Measurements from ENCODE around the gene NTM.

DNA sequence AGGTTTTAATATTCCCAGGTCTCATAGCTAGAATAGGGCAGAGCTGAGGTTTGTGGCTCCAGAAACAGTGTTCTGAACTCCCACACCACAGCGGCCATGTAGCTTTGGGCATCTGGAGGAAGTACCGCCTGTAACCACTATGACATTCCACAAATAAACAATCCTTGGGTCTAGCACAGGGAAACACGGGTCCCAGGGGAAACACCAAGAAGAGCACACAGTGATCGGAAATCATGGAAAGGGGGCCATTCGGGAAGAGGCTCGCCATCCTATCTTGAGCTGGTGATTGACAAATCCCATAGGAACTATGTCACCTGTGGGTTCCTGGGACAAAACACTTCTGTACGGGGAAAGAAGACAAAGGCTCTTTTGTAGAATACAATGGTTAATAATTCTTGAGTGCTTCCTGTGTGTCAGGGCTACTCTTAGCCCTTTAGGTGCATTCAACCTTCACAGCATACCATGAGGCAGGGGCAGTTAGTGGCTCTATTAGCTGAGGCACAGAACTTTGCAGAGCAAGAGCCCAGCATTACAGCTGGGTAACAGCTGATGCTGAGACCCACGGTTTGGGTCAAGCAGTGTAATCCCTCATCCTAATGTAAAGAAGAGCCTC lies 514.2 kb downstream of the NTM start:
- TF ChIP-seq EZH2 (IDR thresholded peaks at IDR 0.05; ENCODE audit: insufficient read depth, poor library complexity, severe bottlenecking): no peak
- TF ChIP-seq EZH2phosphoT487 (IDR thresholded peaks at IDR 0.05; ENCODE audit: insufficient read depth, low read depth): no peak

All from GM23248 (cell line).